ENCODE results near the gene ZFP69B.

Gene ZFP69B

DNA sequence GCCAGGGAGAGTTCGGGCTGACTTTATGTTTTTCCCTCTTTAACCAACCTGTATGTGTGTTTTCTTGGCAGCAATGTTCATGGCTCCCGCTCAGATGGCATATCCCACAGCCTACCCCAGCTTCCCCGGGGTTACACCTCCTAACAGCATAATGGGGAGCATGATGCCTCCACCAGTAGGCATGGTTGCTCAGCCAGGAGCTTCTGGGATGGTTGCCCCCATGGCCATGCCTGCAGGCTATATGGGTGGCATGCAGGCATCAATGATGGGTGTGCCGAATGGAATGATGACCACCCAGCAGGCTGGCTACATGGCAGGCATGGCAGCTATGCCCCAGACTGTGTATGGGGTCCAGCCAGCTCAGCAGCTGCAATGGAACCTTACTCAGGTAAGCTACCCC lies 33.6 kb upstream of the ZFP69B start:
- TF ChIP-seq, protein P1, sequence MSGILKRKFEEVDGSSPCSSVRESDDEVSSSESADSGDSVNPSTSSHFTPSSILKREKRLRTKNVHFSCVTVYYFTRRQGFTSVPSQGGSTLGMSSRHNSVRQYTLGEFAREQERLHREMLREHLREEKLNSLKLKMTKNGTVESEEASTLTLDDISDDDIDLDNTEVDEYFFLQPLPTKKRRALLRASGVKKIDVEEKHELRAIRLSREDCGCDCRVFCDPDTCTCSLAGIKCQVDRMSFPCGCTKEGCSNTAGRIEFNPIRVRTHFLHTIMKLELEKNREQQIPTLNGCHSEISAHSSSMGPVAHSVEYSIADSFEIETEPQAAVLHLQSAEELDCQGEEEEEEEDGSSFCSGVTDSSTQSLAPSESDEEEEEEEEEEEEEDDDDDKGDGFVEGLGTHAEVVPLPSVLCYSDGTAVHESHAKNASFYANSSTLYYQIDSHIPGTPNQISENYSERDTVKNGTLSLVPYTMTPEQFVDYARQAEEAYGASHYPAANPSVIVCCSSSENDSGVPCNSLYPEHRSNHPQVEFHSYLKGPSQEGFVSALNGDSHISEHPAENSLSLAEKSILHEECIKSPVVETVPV (CRISPR knock-in tag; IDR thresholded peaks at IDR 0.05) = no peak
- TF ChIP-seq OSR1 (CRISPR knock-in tag; IDR thresholded peaks at IDR 0.05) = no peak
- no peak for TF ChIP-seq TOX (CRISPR knock-in tag; IDR thresholded peaks at IDR 0.05; ENCODE audit: borderline replicate concordance)
- TF ChIP-seq, protein P2, sequence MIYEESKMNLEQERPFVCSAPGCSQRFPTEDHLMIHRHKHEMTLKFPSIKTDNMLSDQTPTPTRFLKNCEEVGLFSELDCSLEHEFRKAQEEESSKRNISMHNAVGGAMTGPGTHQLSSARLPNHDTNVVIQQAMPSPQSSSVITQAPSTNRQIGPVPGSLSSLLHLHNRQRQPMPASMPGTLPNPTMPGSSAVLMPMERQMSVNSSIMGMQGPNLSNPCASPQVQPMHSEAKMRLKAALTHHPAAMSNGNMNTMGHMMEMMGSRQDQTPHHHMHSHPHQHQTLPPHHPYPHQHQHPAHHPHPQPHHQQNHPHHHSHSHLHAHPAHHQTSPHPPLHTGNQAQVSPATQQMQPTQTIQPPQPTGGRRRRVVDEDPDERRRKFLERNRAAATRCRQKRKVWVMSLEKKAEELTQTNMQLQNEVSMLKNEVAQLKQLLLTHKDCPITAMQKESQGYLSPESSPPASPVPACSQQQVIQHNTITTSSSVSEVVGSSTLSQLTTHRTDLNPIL (CRISPR knock-in tag; IDR thresholded peaks at IDR 0.05; ENCODE audit: low read depth) = no peak
- ATAC-seq = no peak

DNA sequence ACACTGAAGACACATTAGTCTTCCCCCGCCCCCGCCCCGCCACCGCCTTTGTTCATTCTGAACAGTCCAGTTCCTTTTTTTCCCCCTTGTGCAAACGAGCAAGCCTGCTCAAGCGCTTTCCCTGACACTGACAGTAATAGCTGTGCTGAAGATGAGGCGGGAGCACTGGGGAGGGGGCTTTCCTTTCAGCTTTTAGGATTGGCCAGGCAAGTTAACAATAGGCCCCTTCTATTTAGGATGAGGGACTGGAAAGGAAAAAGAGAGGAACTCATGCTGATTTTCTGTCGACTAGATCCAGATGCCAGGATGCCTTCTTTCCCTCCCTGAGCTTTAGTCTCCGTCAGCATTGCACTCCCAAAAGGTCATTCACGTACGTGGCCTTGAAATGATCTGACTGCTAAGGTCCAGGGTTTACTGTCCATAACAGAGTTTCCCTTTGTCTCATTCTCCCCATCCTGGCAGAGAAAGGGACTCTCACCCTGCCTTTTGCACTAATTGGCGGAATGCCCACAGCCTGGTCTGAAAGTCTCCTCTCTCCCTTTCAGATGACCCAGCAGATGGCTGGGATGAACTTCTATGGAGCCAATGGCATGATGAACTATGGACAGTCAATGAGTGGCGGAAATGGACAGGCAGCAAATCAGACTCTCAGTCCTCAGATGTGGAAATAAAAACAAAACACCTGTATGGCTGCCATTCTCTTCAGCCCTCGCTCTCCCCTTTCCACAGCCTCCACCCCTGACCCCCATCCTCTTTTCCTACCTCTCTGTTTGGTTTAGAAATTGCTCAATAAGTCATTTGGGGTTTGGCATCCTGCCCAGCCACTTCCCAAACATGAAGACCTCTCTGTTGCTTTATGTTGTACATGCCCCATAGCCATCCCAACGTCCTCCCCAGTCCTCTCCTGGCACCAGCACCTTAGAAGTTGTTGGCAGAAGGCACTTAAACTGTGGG lies 28.6 kb upstream of the ZFP69B start:
- no peak for ATAC-seq
- TF ChIP-seq, protein P3, sequence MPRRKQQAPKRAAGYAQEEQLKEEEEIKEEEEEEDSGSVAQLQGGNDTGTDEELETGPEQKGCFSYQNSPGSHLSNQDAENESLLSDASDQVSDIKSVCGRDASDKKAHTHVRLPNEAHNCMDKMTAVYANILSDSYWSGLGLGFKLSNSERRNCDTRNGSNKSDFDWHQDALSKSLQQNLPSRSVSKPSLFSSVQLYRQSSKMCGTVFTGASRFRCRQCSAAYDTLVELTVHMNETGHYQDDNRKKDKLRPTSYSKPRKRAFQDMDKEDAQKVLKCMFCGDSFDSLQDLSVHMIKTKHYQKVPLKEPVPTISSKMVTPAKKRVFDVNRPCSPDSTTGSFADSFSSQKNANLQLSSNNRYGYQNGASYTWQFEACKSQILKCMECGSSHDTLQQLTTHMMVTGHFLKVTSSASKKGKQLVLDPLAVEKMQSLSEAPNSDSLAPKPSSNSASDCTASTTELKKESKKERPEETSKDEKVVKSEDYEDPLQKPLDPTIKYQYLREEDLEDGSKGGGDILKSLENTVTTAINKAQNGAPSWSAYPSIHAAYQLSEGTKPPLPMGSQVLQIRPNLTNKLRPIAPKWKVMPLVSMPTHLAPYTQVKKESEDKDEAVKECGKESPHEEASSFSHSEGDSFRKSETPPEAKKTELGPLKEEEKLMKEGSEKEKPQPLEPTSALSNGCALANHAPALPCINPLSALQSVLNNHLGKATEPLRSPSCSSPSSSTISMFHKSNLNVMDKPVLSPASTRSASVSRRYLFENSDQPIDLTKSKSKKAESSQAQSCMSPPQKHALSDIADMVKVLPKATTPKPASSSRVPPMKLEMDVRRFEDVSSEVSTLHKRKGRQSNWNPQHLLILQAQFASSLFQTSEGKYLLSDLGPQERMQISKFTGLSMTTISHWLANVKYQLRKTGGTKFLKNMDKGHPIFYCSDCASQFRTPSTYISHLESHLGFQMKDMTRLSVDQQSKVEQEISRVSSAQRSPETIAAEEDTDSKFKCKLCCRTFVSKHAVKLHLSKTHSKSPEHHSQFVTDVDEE (CRISPR knock-in tag; IDR thresholded peaks at IDR 0.05) = no peak
- no peak for TF ChIP-seq CSDC2 (CRISPR knock-in tag; IDR thresholded peaks at IDR 0.05)
- no peak for TF ChIP-seq TOX (CRISPR knock-in tag; IDR thresholded peaks at IDR 0.05; ENCODE audit: borderline replicate concordance)
- no peak for TF ChIP-seq ZFP3 (CRISPR knock-in tag; IDR thresholded peaks at IDR 0.05)
- TF ChIP-seq, protein P4, sequence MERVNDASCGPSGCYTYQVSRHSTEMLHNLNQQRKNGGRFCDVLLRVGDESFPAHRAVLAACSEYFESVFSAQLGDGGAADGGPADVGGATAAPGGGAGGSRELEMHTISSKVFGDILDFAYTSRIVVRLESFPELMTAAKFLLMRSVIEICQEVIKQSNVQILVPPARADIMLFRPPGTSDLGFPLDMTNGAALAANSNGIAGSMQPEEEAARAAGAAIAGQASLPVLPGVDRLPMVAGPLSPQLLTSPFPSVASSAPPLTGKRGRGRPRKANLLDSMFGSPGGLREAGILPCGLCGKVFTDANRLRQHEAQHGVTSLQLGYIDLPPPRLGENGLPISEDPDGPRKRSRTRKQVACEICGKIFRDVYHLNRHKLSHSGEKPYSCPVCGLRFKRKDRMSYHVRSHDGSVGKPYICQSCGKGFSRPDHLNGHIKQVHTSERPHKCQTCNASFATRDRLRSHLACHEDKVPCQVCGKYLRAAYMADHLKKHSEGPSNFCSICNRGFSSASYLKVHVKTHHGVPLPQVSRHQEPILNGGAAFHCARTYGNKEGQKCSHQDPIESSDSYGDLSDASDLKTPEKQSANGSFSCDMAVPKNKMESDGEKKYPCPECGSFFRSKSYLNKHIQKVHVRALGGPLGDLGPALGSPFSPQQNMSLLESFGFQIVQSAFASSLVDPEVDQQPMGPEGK (CRISPR knock-in tag; IDR thresholded peaks at IDR 0.05; ENCODE audit: borderline replicate concordance) = no peak
- no peak for TF ChIP-seq ESRRG (CRISPR knock-in tag; IDR thresholded peaks at IDR 0.05)
- TF ChIP-seq, protein P5, sequence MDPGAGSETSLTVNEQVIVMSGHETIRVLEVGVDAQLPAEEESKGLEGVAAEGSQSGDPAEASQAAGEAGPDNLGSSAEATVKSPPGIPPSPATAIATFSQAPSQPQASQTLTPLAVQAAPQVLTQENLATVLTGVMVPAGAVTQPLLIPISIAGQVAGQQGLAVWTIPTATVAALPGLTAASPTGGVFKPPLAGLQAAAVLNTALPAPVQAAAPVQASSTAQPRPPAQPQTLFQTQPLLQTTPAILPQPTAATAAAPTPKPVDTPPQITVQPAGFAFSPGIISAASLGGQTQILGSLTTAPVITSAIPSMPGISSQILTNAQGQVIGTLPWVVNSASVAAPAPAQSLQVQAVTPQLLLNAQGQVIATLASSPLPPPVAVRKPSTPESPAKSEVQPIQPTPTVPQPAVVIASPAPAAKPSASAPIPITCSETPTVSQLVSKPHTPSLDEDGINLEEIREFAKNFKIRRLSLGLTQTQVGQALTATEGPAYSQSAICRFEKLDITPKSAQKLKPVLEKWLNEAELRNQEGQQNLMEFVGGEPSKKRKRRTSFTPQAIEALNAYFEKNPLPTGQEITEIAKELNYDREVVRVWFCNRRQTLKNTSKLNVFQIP (CRISPR knock-in tag; IDR thresholded peaks at IDR 0.05; ENCODE audit: borderline replicate concordance, low read depth) = no peak

DNA sequence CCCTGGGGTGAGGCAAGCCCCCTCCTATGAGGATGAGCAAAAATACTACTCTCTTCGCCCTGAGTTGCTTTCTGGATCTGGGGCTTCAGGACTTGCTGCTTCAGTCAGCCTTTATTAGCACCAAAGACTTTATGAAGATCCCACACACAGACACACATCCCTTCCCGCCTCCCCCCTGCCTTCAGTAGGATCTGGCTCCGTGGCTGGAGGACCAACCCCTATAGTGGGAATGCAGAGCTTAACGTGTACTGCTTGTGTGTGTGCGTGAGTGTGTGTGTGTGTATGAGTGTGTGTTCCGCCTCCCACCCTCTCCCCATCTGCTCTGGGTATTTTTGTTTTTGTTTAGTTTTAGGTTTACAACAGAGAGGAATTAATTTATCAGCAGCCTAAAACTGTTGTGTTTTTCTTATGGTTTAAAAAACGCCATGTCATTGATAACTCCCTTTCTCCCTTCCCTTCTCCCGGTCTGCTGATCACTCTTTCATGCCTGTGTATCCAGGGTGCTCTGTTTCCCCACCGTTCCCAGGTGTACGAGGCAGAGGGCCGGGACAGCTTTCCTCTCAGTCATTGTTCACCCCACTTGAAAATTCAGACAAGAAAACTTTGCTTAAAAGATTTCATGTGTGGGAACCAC lies 27.5 kb upstream of the ZFP69B start:
- no peak for TF ChIP-seq ZC3H10 (CRISPR knock-in tag; IDR thresholded peaks at IDR 0.05)
- TF ChIP-seq ZNF565 (CRISPR knock-in tag; conservative IDR thresholded peaks at IDR 0.05; ENCODE audit: low read depth) = no peak
- TF ChIP-seq TCF4 (CRISPR knock-in tag; IDR thresholded peaks at IDR 0.05; ENCODE audit: borderline replicate concordance) = no peak
- no peak for TF ChIP-seq RARB (CRISPR knock-in tag; IDR thresholded peaks at IDR 0.05)
- no peak for TF ChIP-seq TOX (CRISPR knock-in tag; IDR thresholded peaks at IDR 0.05; ENCODE audit: borderline replicate concordance)
- TF ChIP-seq ZNF8 (CRISPR knock-in tag; IDR thresholded peaks at IDR 0.05) = no peak
- TF ChIP-seq ESRRG (CRISPR knock-in tag; IDR thresholded peaks at IDR 0.05) = no peak
- TF ChIP-seq ZNF70 (CRISPR knock-in tag; IDR thresholded peaks at IDR 0.05) = no peak
- TF ChIP-seq ZFP30 (CRISPR knock-in tag; IDR thresholded peaks at IDR 0.05) = no peak
- TF ChIP-seq, protein P3 (CRISPR knock-in tag; IDR thresholded peaks at IDR 0.05) = no peak
- TF ChIP-seq, protein P1 (CRISPR knock-in tag; IDR thresholded peaks at IDR 0.05) = no peak
- no peak for TF ChIP-seq GLIS3 (CRISPR knock-in tag; IDR thresholded peaks at IDR 0.05)
- no peak for TF ChIP-seq PPARA (CRISPR knock-in tag; IDR thresholded peaks at IDR 0.05; ENCODE audit: borderline replicate concordance)
- no peak for TF ChIP-seq SNAI2 (CRISPR knock-in tag; IDR thresholded peaks at IDR 0.05)
- TF ChIP-seq BACH2 (CRISPR knock-in tag; IDR thresholded peaks at IDR 0.05; ENCODE audit: borderline replicate concordance) = no peak
- ATAC-seq = no peak
